ENCODE data around the gene CD22.

GRCh38 chr19:35368378-35368777 lies 39.4 kb downstream of the CD22 start:
- TF ChIP-seq EZH2 (IDR thresholded peaks at IDR 0.05; ENCODE audit: borderline replicate concordance, insufficient read depth, low read depth, low read length, poor library complexity, severe bottlenecking) (no peak), CTCF (IDR thresholded peaks at IDR 0.05) (no peak)
